PC-3 (cell line): ENCODE measurements around the gene SCO1. TPM values are rescaled to one million over a fixed set of nuclear protein-coding genes. Genes with fewer than 3 reads are reported as not detected.

Experiments
- ATAC-seq: fragments of 200-7000 bp; cut with Tn5 transposase; 2 replicates; pipeline ENCODE4 v1.9.1; 2020; ENCODE audit warnings: mild to moderate bottlenecking, moderate library complexity
- BruUV-seq: library from RNA; stranded (reverse); fragments of 400-500 nt; replicated peaks from 2 replicates; lab custom pipeline; 2021; lab: Mats Ljungman, UMichigan
- CTCF ChIA-PET: fragments of 300-600 bp; sonication (Branson Sonifier 250); formaldehyde crosslinking; loops from one replicate; lab custom pipeline; 2022; ENCODE audit warnings: antibody characterized with exemption; lab: Charles Lee
- POLR2A ChIA-PET: fragments of 300-600 bp; sonication (Branson Sonifier 250); formaldehyde crosslinking; loops from one replicate; lab custom pipeline; 2022; ENCODE audit warnings: antibody characterized with exemption; ENCODE audit not compliant: unreplicated experiment; lab: Charles Lee
- DNase-seq: peaks from one replicate; pipeline ENCODE4 v3.0.0-alpha.2; 2015
- H2AFZ ChIP-seq: fragments of 300-600 bp; sonication (generic); 2 replicates; pipeline ENCODE4 v1.6.0; 2016; ENCODE audit warnings: antibody characterized with exemption, low read length
- H3F3A ChIP-seq: fragments of 300-600 bp; sonication (generic); one replicate; pipeline ENCODE4 v1.6.0; 2017; ENCODE audit warnings: antibody characterized with exemption, low read length, control low read depth, mild to moderate bottlenecking; ENCODE audit not compliant: unreplicated experiment
- H3K27ac ChIP-seq: fragments of 300-600 bp; sonication (generic); 2 replicates; pipeline ENCODE4 v1.5.1; 2016; ENCODE audit warnings: mild to moderate bottlenecking, low read length
- H3K27me3 ChIP-seq: fragments of 300-600 bp; sonication (generic); 2 replicates; pipeline ENCODE4 v1.6.1; 2016; ENCODE audit warnings: low read length, mixed read lengths
- H3K36me3 ChIP-seq: fragments of 300-600 bp; sonication (generic); 2 replicates; pipeline ENCODE4 v1.6.1; 2016; ENCODE audit warnings: low read depth, mixed run types, low read length, mixed read lengths
- H3K4me1 ChIP-seq: fragments of 300-600 bp; sonication (generic); 2 replicates; pipeline ENCODE4 v1.5.1; 2016; ENCODE audit warnings: low read length; ENCODE audit not compliant: insufficient read depth
- H3K4me2 ChIP-seq: fragments of 300-600 bp; sonication (generic); 2 replicates; pipeline ENCODE4 v1.6.0; 2016; ENCODE audit warnings: low read length
- H3K4me3 ChIP-seq: fragments of 300-600 bp; sonication (generic); 2 replicates; pipeline ENCODE4 v1.5.1; 2016; ENCODE audit warnings: mild to moderate bottlenecking, low read length, mixed read lengths
- H3K79me2 ChIP-seq: fragments of 300-600 bp; sonication (generic); 2 replicates; pipeline ENCODE4 v1.6.1; 2017; ENCODE audit warnings: low read length, mixed read lengths
- H3K9ac ChIP-seq: fragments of 300-600 bp; sonication (generic); 2 replicates; pipeline ENCODE4 v1.6.0; 2016; ENCODE audit warnings: mild to moderate bottlenecking, low read length
- H3K9me2 ChIP-seq: fragments of 300-600 bp; sonication (generic); replicated peaks from 2 replicates; pipeline ENCODE4 v1.6.1; 2016; ENCODE audit warnings: mixed run types, low read length, mixed read lengths
- H3K9me3 ChIP-seq: fragments of 300-600 bp; sonication (generic); 2 replicates; pipeline ENCODE4 v1.6.1; 2016; ENCODE audit warnings: low read length, mixed read lengths
- H4K20me1 ChIP-seq: fragments of 300-600 bp; sonication (generic); 2 replicates; pipeline ENCODE4 v1.6.1; 2016; ENCODE audit warnings: low read length, mixed read lengths
- CTCF ChIP-seq: fragments of 300-600 bp; sonication (generic); conservative IDR thresholded peaks from 2 replicates; pipeline ENCODE4 v1.5.1; 2017; ENCODE audit warnings: antibody characterized with exemption, low read depth, mild to moderate bottlenecking, low read length
- EZH2 ChIP-seq: fragments of 300-600 bp; sonication (generic); IDR thresholded peaks from one replicate; pipeline ENCODE4 v1.6.1; 2017; ENCODE audit warnings: antibody characterized with exemption, mild to moderate bottlenecking, low read length; ENCODE audit not compliant: unreplicated experiment
- EZH2phosphoT487 ChIP-seq: fragments of 300-600 bp; sonication (generic); IDR thresholded peaks from 2 replicates; pipeline ENCODE4 v1.6.1; 2018; ENCODE audit warnings: mild to moderate bottlenecking, antibody characterized with exemption, low read length, borderline replicate concordance
- intact Hi-C: fragments of 100-400 bp; cut with micrococcal nuclease; formaldehyde crosslinking; loops from 2 replicates; pipeline ENCODE4 v1.9.0; 2023
- total RNA-seq: library from RNA; depleted of rRNA; stranded (reverse); fragments of >200 nt; gene quantifications from 2 replicates; pipeline ENCODE4 v1.2.3, GENCODE V29; 2014

SCO1 gene
- total RNA-seq, 1 experiment from 2014 or later = 59.7 TPM

DNA sequence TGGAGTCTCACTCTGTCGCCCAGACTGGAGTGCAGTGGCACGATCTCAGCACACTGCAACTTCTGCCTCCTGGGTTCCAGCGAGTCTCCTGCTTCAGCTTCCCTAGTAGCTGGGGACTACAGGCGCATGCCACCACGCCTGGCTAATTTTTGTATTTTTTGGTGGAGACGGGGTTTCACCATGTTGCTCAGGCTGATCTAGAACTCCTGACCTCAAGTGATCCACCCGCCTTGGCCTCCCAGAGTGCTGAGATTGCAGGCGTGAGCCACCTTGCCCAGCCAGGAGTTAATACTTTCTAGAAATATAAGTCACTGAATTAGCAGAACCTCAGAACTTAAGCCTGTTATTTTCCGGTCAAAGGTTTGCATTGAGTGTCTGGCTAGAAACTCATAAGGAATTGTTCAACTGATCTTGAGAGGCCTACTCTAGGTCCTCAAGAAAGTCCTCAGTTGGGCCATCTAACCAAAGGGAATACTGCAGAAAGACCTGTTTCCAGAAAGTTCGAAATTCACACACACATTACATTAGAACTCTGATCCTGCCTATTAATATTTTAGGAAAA lies 31.1 kb upstream of the SCO1 start:
- no TSS peak for BruUV-seq
- DNase-seq (no peak), ATAC-seq (no peak)

GRCh38 chr17:10727192-10727591 lies 29.9 kb upstream of the SCO1 start:
- BruUV-seq = no TSS peak
- POLR2A ChIA-PET = no interaction called here
- intact Hi-C loops = no loop called here
- Histone ChIP-seq H3K27ac (no peak overlapping the region), H3K27me3 (no peaks in the 10 kb centered on the region), H3K79me2 (no peaks in the 10 kb centered on the region), H3K9me2 (no peaks in the 10 kb centered on the region), H3K4me1 (peaks cover 3% of the 10 kb centered on the region; the same call in 1 of the 2 replicates), H4K20me1 (no peaks in the 10 kb centered on the region), H2AFZ (no peak overlapping the region), H3F3A (no peaks in the 10 kb centered on the region), H3K36me3 (no peaks in the 10 kb centered on the region), H3K4me2 (no peak overlapping the region), H3K4me3 (no peak overlapping the region), H3K9me3 (no peaks in the 10 kb centered on the region), H3K9ac (no peak overlapping the region)
- CTCF ChIA-PET = no interaction called here
- ATAC-seq = no peak
- DNase-seq = peak; percentile 2
- TF ChIP-seq EZH2phosphoT487 (no peak), CTCF (no peak), EZH2 (no peak)

More for the DNA sequence above, 31.1 kb upstream of the SCO1 start:
- Histone ChIP-seq H3K27ac (no peak overlapping the region), H3F3A (no peaks in the 10 kb centered on the region), H3K4me3 (no peak overlapping the region), H3K36me3 (no peaks in the 10 kb centered on the region), H4K20me1 (no peaks in the 10 kb centered on the region), H2AFZ (no peak overlapping the region), H3K79me2 (no peaks in the 10 kb centered on the region), H3K9me2 (no peaks in the 10 kb centered on the region), H3K9ac (no peak overlapping the region), H3K27me3 (no peaks in the 10 kb centered on the region), H3K4me1 (peaks cover 3% of the 10 kb centered on the region; the same call in 1 of the 2 replicates), H3K4me2 (no peak overlapping the region), H3K9me3 (no peaks in the 10 kb centered on the region)
- intact Hi-C loops = loop anchor here (2.0 kb wide), 1 partner anchor 32 kb away; the partner anchor contains the start of genes ADPRM and SCO1
- TF ChIP-seq EZH2phosphoT487 (no peak), CTCF (no peak), EZH2 (no peak)
- POLR2A ChIA-PET = no interaction called here
- CTCF ChIA-PET = no interaction called here

DNA sequence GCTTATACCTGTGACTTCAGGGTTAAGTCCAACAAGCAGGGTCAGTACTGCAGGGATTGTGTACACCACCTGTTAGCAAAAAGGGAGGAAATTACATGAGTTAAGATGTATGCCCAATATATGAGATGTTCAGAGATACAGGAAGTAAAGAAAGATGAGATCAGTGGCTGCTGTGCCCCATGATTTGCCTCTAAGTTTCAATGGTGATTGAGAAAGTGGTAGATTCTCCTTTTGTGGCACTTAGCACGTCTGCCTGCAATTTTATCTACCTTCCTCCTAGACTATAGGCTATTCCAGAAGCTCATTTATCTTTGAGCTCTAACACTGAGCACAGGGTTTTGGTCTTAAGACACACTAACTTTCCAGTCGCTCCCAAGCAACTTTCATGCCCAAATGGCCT lies 28.9 kb upstream of the SCO1 start:
- no peaks in the 10 kb centered on the region for H3K27me3 ChIP-seq
- no peaks in the 10 kb centered on the region for H3K79me2 ChIP-seq
- DNase-seq (no peak), ATAC-seq (no peak)
- no peaks in the 10 kb centered on the region for H3K36me3 ChIP-seq
- no peak for TF ChIP-seq EZH2
- no peak for TF ChIP-seq EZH2phosphoT487
- TF ChIP-seq CTCF = no peak
- no peak overlapping the region for H2AFZ ChIP-seq
- intact Hi-C loops = no loop called here
- CTCF ChIA-PET = no interaction called here
- H3F3A ChIP-seq = no peaks in the 10 kb centered on the region
- no TSS peak for BruUV-seq
- no peak overlapping the region for H3K27ac ChIP-seq
- H3K9me3 ChIP-seq = no peaks in the 10 kb centered on the region
- POLR2A ChIA-PET = no interaction called here
- H3K9me2 ChIP-seq = no peaks in the 10 kb centered on the region
- no peaks in the 10 kb centered on the region for H4K20me1 ChIP-seq
- H3K4me1 ChIP-seq = peaks cover 3% of the 10 kb centered on the region; the same call in 1 of the 2 replicates
- H3K4me2 ChIP-seq = no peak overlapping the region
- H3K4me3 ChIP-seq = no peak overlapping the region
- no peak overlapping the region for H3K9ac ChIP-seq
